ENCODE data around the gene BABAM2. TPM values are rescaled to one million over a fixed set of nuclear protein-coding genes. Genes with fewer than 3 reads are reported as not detected.

BABAM2 gene
- total RNA-seq, 1 donor from 2014 or later, result 43.5 TPM

- H3K27ac Mint-ChIP-seq, result no peak overlapping the region
- no peak for DNase-seq (ENCODE audit: low spot score in 2 of 2, unreplicated experiment in 2 of 2)
- TF ChIP-seq, protein P1, sequence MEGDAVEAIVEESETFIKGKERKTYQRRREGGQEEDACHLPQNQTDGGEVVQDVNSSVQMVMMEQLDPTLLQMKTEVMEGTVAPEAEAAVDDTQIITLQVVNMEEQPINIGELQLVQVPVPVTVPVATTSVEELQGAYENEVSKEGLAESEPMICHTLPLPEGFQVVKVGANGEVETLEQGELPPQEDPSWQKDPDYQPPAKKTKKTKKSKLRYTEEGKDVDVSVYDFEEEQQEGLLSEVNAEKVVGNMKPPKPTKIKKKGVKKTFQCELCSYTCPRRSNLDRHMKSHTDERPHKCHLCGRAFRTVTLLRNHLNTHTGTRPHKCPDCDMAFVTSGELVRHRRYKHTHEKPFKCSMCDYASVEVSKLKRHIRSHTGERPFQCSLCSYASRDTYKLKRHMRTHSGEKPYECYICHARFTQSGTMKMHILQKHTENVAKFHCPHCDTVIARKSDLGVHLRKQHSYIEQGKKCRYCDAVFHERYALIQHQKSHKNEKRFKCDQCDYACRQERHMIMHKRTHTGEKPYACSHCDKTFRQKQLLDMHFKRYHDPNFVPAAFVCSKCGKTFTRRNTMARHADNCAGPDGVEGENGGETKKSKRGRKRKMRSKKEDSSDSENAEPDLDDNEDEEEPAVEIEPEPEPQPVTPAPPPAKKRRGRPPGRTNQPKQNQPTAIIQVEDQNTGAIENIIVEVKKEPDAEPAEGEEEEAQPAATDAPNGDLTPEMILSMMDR (IDR thresholded peaks at IDR 0.05; ENCODE audit: unreplicated experiment), result no peak
- no peak overlapping the region for H3K4me3 Mint-ChIP-seq
- H3K9me3 Mint-ChIP-seq, result peaks cover 3% of the 10 kb centered on the region
- peaks cover 4% of the 10 kb centered on the region for H3K4me1 Mint-ChIP-seq
- H3K27me3 Mint-ChIP-seq (ENCODE audit: low read depth), result no peaks in the 10 kb centered on the region
- H3K36me3 Mint-ChIP-seq, result no peaks in the 10 kb centered on the region
Observed at GRCh38 chr2:28374331-28374730, 483.8 kb downstream of the BABAM2 start.

DNA sequence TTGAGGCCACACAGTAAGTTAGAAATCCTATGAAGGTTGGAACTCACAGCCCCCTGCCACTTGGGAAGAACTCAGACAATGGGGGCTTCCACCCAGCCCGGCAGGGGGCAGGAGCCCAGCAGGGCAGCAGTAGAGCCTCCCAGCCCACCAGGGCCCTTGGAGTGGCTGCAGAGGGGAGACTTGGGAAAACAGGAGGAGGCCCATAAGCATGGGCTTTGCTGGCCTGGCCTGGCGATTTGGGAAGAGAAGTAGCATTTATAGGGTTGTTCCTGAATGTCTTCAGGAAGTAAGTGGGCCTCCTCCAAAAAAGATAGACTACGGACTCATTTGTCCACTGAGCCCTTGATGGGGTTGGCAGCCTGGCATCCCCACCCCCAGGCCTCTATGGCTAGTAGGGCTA, 484.7 kb downstream of the BABAM2 start:
- no peaks in the 10 kb centered on the region for H3K27me3 Mint-ChIP-seq (ENCODE audit: low read depth)
- DNase-seq (ENCODE audit: low spot score in 2 of 2, unreplicated experiment in 2 of 2), result no peak
- peaks cover 3% of the 10 kb centered on the region for H3K9me3 Mint-ChIP-seq
- TF ChIP-seq, protein P1 (IDR thresholded peaks at IDR 0.05; ENCODE audit: unreplicated experiment), result no peak
- H3K4me1 Mint-ChIP-seq, result peaks cover 4% of the 10 kb centered on the region
- H3K36me3 Mint-ChIP-seq, result no peaks in the 10 kb centered on the region
- H3K27ac Mint-ChIP-seq, result no peak overlapping the region
- no peak overlapping the region for H3K4me3 Mint-ChIP-seq

DNA sequence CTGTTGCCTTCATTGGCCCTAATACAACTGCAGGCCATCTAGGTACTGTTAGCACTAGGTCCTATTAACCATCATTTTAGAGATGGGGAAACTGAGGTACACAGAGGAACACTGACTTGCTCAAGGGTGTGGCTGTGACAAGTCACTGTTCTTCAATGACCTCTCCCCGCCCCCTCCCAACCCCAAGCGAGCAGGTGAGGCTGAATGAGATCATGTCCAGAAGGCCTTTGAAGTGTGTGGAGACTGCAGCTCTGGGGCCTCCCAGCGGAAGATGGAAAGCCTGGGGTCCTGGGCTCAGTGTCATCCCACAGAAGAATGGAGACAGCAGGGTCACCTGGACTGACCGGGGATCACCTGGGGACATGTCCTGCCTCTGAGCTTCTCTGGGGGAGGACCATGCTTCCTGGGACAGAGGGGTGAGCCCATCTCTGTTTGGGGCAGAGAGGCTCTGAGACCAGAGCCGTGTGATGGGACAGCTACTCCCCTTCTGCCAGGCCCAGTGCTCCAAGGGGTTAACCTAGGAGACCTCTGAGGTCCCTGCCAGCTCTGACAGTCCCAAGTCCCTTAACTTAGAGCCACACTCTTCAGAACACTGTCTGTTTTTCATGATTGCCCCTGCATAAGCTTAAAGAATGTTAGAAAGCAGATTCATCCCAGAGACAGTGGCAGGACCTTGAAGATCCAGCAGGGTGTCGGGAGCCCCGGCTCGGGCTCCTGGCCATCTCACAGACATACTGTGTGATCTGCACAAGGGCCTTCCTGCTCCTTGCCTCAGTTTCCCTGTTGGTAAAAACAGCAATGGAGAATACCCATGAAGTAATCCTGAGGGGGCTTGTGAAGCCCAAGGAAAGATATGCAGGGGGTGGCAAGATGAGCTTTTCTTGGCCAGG, 485.5 kb downstream of the BABAM2 start:
- DNase-seq (ENCODE audit: low spot score in 2 of 2, unreplicated experiment in 2 of 2), result no peak
- Mint-ChIP-seq H3K27ac (no peak overlapping the region), H3K27me3 (ENCODE audit: low read depth) (no peaks in the 10 kb centered on the region)

GRCh38 chr2:28377195-28377816, 486.8 kb downstream of the BABAM2 start:
- H3K4me3 Mint-ChIP-seq, result no peak overlapping the region
- H3K4me1 Mint-ChIP-seq, result peaks cover 4% of the 10 kb centered on the region
- H3K36me3 Mint-ChIP-seq, result no peaks in the 10 kb centered on the region
- TF ChIP-seq, protein P1 (IDR thresholded peaks at IDR 0.05; ENCODE audit: unreplicated experiment), result no peak
- no peak for DNase-seq (ENCODE audit: low spot score in 2 of 2, unreplicated experiment in 2 of 2)
- no peak overlapping the region for H3K27ac Mint-ChIP-seq
- H3K27me3 Mint-ChIP-seq (ENCODE audit: low read depth), result no peaks in the 10 kb centered on the region
- no peaks in the 10 kb centered on the region for H3K9me3 Mint-ChIP-seq

More for the DNA sequence above, 485.5 kb downstream of the BABAM2 start:
- TF ChIP-seq, protein P1 (IDR thresholded peaks at IDR 0.05; ENCODE audit: unreplicated experiment), result no peak
- Mint-ChIP-seq H3K9me3 (peaks cover 2% of the 10 kb centered on the region), H3K4me1 (peaks cover 4% of the 10 kb centered on the region), H3K4me3 (no peak overlapping the region), H3K36me3 (no peaks in the 10 kb centered on the region)

- Mint-ChIP-seq H3K4me3 (no peak overlapping the region), H3K27me3 (ENCODE audit: low read depth) (no peaks in the 10 kb centered on the region), H3K27ac (no peak overlapping the region), H3K36me3 (no peaks in the 10 kb centered on the region), H3K9me3 (no peaks in the 10 kb centered on the region), H3K4me1 (peaks cover 5% of the 10 kb centered on the region)
- DNase-seq (ENCODE audit: low spot score in 2 of 2, unreplicated experiment in 2 of 2), result no peak
- TF ChIP-seq, protein P1 (IDR thresholded peaks at IDR 0.05; ENCODE audit: unreplicated experiment), result no peak
Observed at GRCh38 chr2:28377984-28378678, 487.6 kb downstream of the BABAM2 start.

Data from mesothelial cell of epicardium (in vitro differentiated cells).